Caco-2 (cell line): ENCODE measurements around the gene NAPEPLD. TPM values are rescaled to one million over a fixed set of nuclear protein-coding genes. Genes with fewer than 3 reads are reported as not detected.
"Not testable (repeated sequence)": the region's sequence is repeated elsewhere in the genome, so short reads cannot be mapped to it uniquely, and the experiment has no call there.

Experiments
- BruUV-seq: library from RNA; stranded (reverse); fragments of 400-500 nt; replicated peaks from 2 replicates; lab custom pipeline; 2021; lab: Mats Ljungman, UMichigan
- CTCF ChIA-PET: fragments of 300-600 bp; sonication (Branson Sonifier 250); formaldehyde crosslinking; loops from one replicate; lab custom pipeline; 2022; ENCODE audit warnings: antibody characterized with exemption; lab: Charles Lee
- POLR2A ChIA-PET: fragments of 300-600 bp; sonication (Branson Sonifier 250); formaldehyde crosslinking; loops from one replicate; lab custom pipeline; 2022; ENCODE audit warnings: antibody characterized with exemption; lab: Charles Lee
- DNase-seq, 2 experiments: peaks; one replicate each; pipeline versions ENCODE4 v3.0.0 to v3.0.0-alpha.2; 2020 to 2022
- H3K27me3 ChIP-seq: replicated peaks from 2 replicates; pipeline ENCODE4 v1.6.0; 2011; ENCODE audit warnings: low read length; ENCODE audit not compliant: control insufficient read depth, insufficient read depth
- H3K36me3 ChIP-seq: 2 replicates; pipeline ENCODE4 v1.5.1; 2011; ENCODE audit warnings: low read length; ENCODE audit not compliant: control insufficient read depth, insufficient read depth
- H3K4me1 ChIP-seq: fragments of 250-450 bp; sonication (Bioruptor Pico); 2 replicates; pipeline ENCODE4 v1.5.1; 2020; ENCODE audit warnings: mild to moderate bottlenecking
- H3K4me3 ChIP-seq: 2 replicates; pipeline ENCODE4 v1.5.1; 2011; ENCODE audit warnings: low read depth, mild to moderate bottlenecking, control low read depth, low read length
- H3K9me3 ChIP-seq: fragments of 250-450 bp; sonication (Bioruptor Pico); 2 replicates; pipeline ENCODE4 v1.5.1; 2020; ENCODE audit warnings: mild to moderate bottlenecking, moderate library complexity
- H3K27ac Mint-ChIP-seq: one replicate; pipeline ENCODE4 v1.8.0; 2022; ENCODE audit warnings: mixed read lengths; ENCODE audit not compliant: unreplicated experiment
- H3K27me3 Mint-ChIP-seq: one replicate; pipeline ENCODE4 v1.8.0; 2022; ENCODE audit warnings: mixed read lengths; ENCODE audit not compliant: insufficient read depth, unreplicated experiment
- H3K36me3 Mint-ChIP-seq: one replicate; pipeline ENCODE4 v1.8.0; 2022; ENCODE audit warnings: mild to moderate bottlenecking, mixed read lengths; ENCODE audit not compliant: insufficient read depth, unreplicated experiment
- H3K4me1 Mint-ChIP-seq: one replicate; pipeline ENCODE4 v1.8.0; 2022; ENCODE audit warnings: low read depth, mixed read lengths; ENCODE audit not compliant: unreplicated experiment
- H3K4me3 Mint-ChIP-seq: one replicate; pipeline ENCODE4 v1.8.0; 2022; ENCODE audit warnings: mild to moderate bottlenecking, moderate library complexity, mixed read lengths; ENCODE audit not compliant: unreplicated experiment
- H3K9me3 Mint-ChIP-seq: one replicate; pipeline ENCODE4 v1.8.0; 2022; ENCODE audit warnings: mixed read lengths; ENCODE audit not compliant: unreplicated experiment
- intact Hi-C: fragments of 100-400 bp; cut with micrococcal nuclease; formaldehyde crosslinking; loops from one replicate; pipeline ENCODE4 v1.10.0; 2022; ENCODE audit not compliant: unreplicated experiment
- total RNA-seq: library from RNA; stranded (reverse); gene quantifications from 2 replicates; pipeline ENCODE4 v1.2.3, GENCODE V29; 2022
- TF ChIP-seq, protein P1 (sequence below), 2 experiments: fragments of 200-600 bp in 1 of 2; IDR thresholded peaks; 1 replicate in 1 of 2; 2 replicates in 1 of 2; pipeline versions ENCODE4 v1.5.1 to v1.8.0; 2011 to 2022; ENCODE audit warnings: antibody characterized with exemption in 1 of 2, control low read depth in 1 of 2, inconsistent platforms in 1 of 2, low read depth in 1 of 2, low read length in 1 of 2, mild to moderate bottlenecking in 1 of 2, moderate library complexity in 1 of 2; ENCODE audit not compliant: insufficient read depth in 1 of 2, severe bottlenecking in 1 of 2, unreplicated experiment in 1 of 2

The NAPEPLD gene
- total RNA-seq, 1 experiment from 2014 or later = 16.9 TPM

DNA sequence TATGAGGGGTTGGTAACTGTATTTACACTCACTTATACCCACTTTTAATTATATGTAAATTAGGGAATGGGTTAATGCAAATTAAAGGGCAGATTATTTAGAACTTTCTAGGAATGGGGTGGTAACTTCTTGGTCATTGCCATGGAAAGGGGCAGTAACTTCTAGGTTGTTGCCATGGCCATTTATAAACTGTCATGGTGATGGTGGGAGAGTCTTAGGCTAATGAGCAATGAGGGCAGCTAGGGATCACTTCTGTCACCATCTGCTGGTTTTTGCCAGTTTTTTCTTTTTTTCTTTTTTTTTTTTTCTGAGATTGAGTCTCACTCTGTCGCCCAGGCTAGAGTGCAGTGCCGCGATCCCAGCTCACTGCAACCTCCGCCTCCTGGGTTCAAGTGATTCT is 33.1 kb downstream of the NAPEPLD start:
- no peak for DNase-seq
- H3K4me3 Mint-ChIP-seq = no peak overlapping the region
- Histone ChIP-seq H3K36me3 (no peaks in the 10 kb centered on the region), H3K27me3 (no peaks in the 10 kb centered on the region), H3K4me3 (no peak overlapping the region), H3K4me1 (no peaks in the 10 kb centered on the region), H3K9me3 (no peaks in the 10 kb centered on the region)
- no peaks in the 10 kb centered on the region for H3K4me1 Mint-ChIP-seq
- intact Hi-C loops = no loop called here
- TF ChIP-seq, protein P1, sequence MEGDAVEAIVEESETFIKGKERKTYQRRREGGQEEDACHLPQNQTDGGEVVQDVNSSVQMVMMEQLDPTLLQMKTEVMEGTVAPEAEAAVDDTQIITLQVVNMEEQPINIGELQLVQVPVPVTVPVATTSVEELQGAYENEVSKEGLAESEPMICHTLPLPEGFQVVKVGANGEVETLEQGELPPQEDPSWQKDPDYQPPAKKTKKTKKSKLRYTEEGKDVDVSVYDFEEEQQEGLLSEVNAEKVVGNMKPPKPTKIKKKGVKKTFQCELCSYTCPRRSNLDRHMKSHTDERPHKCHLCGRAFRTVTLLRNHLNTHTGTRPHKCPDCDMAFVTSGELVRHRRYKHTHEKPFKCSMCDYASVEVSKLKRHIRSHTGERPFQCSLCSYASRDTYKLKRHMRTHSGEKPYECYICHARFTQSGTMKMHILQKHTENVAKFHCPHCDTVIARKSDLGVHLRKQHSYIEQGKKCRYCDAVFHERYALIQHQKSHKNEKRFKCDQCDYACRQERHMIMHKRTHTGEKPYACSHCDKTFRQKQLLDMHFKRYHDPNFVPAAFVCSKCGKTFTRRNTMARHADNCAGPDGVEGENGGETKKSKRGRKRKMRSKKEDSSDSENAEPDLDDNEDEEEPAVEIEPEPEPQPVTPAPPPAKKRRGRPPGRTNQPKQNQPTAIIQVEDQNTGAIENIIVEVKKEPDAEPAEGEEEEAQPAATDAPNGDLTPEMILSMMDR (IDR thresholded peaks at IDR 0.05; ENCODE audit: insufficient read depth in 1 of 2, low read depth in 1 of 2, low read length in 1 of 2, severe bottlenecking in 1 of 2, unreplicated experiment in 1 of 2) = no peak
- CTCF ChIA-PET = no interaction called here
- H3K9me3 Mint-ChIP-seq = no peaks in the 10 kb centered on the region
- no TSS peak for BruUV-seq
- POLR2A ChIA-PET = no interaction called here
- no peaks in the 10 kb centered on the region for H3K27me3 Mint-ChIP-seq
- H3K27ac Mint-ChIP-seq = no peak overlapping the region
- H3K36me3 Mint-ChIP-seq = peaks cover 15% of the 10 kb centered on the region

GRCh38 chr7:103114576-103115008 is 34.3 kb downstream of the NAPEPLD start:
- Histone ChIP-seq H3K4me3 (no peak overlapping the region), H3K36me3 (no peaks in the 10 kb centered on the region), H3K27me3 (no peaks in the 10 kb centered on the region), H3K4me1 (no peaks in the 10 kb centered on the region), H3K9me3 (no peaks in the 10 kb centered on the region)
- CTCF ChIA-PET = no interaction called here
- Mint-ChIP-seq H3K27ac (no peak overlapping the region), H3K9me3 (no peaks in the 10 kb centered on the region), H3K4me1 (no peaks in the 10 kb centered on the region), H3K36me3 (peaks cover 13% of the 10 kb centered on the region), H3K4me3 (no peak overlapping the region), H3K27me3 (no peaks in the 10 kb centered on the region)
- no TSS peak for BruUV-seq
- POLR2A ChIA-PET = no interaction called here
- TF ChIP-seq, protein P1 (IDR thresholded peaks at IDR 0.05; ENCODE audit: insufficient read depth in 1 of 2, low read depth in 1 of 2, low read length in 1 of 2, severe bottlenecking in 1 of 2, unreplicated experiment in 1 of 2) = no peak
- DNase-seq = no peak
- intact Hi-C loops = no loop called here

GRCh38 chr7:103113164-103113563 is 35.7 kb downstream of the NAPEPLD start:
- TF ChIP-seq, protein P1 (IDR thresholded peaks at IDR 0.05; ENCODE audit: insufficient read depth in 1 of 2, low read depth in 1 of 2, low read length in 1 of 2, severe bottlenecking in 1 of 2, unreplicated experiment in 1 of 2) = no peak
- Histone ChIP-seq H3K4me3 (no peak overlapping the region), H3K9me3 (no peaks in the 10 kb centered on the region), H3K4me1 (no peaks in the 10 kb centered on the region), H3K36me3 (no peaks in the 10 kb centered on the region), H3K27me3 (no peaks in the 10 kb centered on the region)
- ChIA-PET CTCF (no interaction called here), POLR2A (no interaction called here)
- no peaks in the 10 kb centered on the region for H3K4me1 Mint-ChIP-seq
- no peak overlapping the region for H3K4me3 Mint-ChIP-seq
- no TSS peak for BruUV-seq
- H3K9me3 Mint-ChIP-seq = no peaks in the 10 kb centered on the region
- intact Hi-C loops = no loop called here
- no peak overlapping the region for H3K27ac Mint-ChIP-seq
- H3K27me3 Mint-ChIP-seq = no peaks in the 10 kb centered on the region
- H3K36me3 Mint-ChIP-seq = peaks cover 10% of the 10 kb centered on the region
- no peak for DNase-seq

DNA sequence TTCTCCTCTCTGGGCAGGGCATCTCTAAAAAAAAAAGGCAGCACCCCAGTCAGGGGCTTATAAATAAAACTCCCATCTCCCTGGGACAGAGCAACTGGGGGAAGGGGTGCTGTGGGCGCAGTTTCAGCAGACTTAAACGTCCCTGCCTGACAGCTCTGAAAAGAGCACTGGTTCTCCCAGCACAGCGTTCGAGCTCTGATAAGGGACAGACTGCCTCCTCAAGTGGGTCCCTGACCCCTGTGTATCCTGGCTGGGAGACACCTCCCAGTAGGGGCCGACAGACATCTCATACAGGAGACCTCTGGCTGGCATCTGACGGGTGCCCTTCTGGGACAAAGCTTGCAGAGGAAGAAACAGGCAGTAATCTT is 42.2 kb downstream of the NAPEPLD start:
- H3K4me3 Mint-ChIP-seq, POLR2A ChIA-PET, intact Hi-C loops, H3K4me3 ChIP-seq, H3K27me3 Mint-ChIP-seq, H3K27me3 ChIP-seq, H3K27ac Mint-ChIP-seq, CTCF ChIA-PET, H3K36me3 ChIP-seq, H3K9me3 ChIP-seq, DNase-seq, BruUV-seq, H3K4me1 ChIP-seq, H3K36me3 Mint-ChIP-seq, H3K4me1 Mint-ChIP-seq, H3K9me3 Mint-ChIP-seq: not testable (repeated sequence)
